Muscle of arm (tissue), 14 donors: ENCODE measurements around the gene ZBTB16. TPM values are rescaled to one million over a fixed set of nuclear protein-coding genes. Genes with fewer than 3 reads are reported as not detected.
A peak's percentile ranks its signal among the peaks of the same experiment; 100 is the strongest.

ENCODE experiments used
- DNase-seq: peaks from one replicate; pipeline ENCODE4 v3.0.0-alpha.2; 2013
- long read RNA-seq, 11 donors: transcript quantifications; one replicate each; lab custom pipeline, GENCODE V29; 2026
- polyA plus RNA-seq, 12 donors: library from polyadenylated mRNA; unstranded; fragments of 120-200 nt; gene quantifications; one replicate each; pipeline ENCODE4 v1.2.1, GENCODE V29; 2013; ENCODE audit not compliant: insufficient read length in 12 of 12

ZBTB16 gene, protein sequence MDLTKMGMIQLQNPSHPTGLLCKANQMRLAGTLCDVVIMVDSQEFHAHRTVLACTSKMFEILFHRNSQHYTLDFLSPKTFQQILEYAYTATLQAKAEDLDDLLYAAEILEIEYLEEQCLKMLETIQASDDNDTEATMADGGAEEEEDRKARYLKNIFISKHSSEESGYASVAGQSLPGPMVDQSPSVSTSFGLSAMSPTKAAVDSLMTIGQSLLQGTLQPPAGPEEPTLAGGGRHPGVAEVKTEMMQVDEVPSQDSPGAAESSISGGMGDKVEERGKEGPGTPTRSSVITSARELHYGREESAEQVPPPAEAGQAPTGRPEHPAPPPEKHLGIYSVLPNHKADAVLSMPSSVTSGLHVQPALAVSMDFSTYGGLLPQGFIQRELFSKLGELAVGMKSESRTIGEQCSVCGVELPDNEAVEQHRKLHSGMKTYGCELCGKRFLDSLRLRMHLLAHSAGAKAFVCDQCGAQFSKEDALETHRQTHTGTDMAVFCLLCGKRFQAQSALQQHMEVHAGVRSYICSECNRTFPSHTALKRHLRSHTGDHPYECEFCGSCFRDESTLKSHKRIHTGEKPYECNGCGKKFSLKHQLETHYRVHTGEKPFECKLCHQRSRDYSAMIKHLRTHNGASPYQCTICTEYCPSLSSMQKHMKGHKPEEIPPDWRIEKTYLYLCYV
- polyA plus RNA-seq = 10 to 100 TPM in 2 of 12 donors, 1 to 10 TPM in 9, not detected in 1; 2.6 to 12.5 (median 6.8) TPM
- long read RNA-seq, donor 1, partial matches to known transcripts = 0 of 2 reads
- long read RNA-seq, donor 1, other reads (novel, unspliced or antisense) = 0 of 2 reads
- long read RNA-seq, donor 2, partial matches to known transcripts = 0 of 2 reads
- long read RNA-seq, donor 2, other reads (novel, unspliced or antisense) = 0 of 2 reads
- long read RNA-seq, donor 3 = 0 reads
- long read RNA-seq, donor 4 = 0 reads
- long read RNA-seq, donor 5 = 0 reads
- long read RNA-seq, donor 6 = 0 reads
- long read RNA-seq, donor 7 = 0 reads
- long read RNA-seq, donor 8, partial matches to known transcripts = 5 of 7 reads
- long read RNA-seq, donor 8, other reads (novel, unspliced or antisense) = 0 of 7 reads
- long read RNA-seq, donor 9, partial matches to known transcripts = 0 of 2 reads
- long read RNA-seq, donor 9, other reads (novel, unspliced or antisense) = 0 of 2 reads
- long read RNA-seq, donor 10, partial matches to known transcripts = 0 of 2 reads
- long read RNA-seq, donor 10, other reads (novel, unspliced or antisense) = 0 of 2 reads
- long read RNA-seq, donor 11, partial matches to known transcripts = 0 of 1 reads
- long read RNA-seq, donor 11, other reads (novel, unspliced or antisense) = 0 of 1 reads

DNA sequence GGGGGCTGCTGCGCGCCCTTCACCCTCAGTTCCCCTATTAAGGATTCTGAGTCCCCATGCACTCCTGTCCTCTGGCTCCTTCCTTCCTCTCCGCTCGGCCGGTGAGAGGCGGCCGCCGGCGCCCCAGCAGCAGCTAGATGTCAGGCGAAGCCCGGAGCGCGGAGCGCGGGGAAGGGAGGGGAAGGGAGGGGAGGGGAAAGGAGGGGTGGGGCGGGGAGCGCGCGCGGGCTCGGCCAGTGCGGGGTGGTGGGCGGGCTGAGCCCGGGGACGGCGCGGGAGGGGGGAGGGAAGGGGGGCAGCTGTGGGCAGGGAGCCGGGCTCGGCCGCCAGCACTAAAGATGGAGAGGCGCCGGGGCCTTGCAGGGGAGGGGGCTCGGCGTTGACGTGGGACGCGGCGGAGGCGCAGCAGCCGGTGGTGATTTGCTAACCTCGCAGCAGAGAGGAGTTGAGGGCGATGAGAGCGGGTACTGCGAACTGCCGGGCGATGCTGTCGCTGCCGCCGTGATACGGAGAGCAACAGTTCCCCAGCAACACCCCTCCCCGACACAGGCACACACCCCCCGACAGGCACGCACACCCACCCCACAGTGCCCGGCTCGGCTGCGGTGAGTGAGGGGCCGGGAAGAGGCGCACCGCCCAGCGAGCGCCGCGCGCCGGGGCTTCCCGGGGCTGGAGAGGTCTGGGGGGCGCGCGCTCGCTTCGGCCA, at the start of gene ZBTB16:
ZBTB16 (plus strand) TSS at position 434 of the 706 bp plus-strand sequence. CDS start 3,590 bp downstream, outside the sequence.
- peak; percentile 85 for DNase-seq

DNA sequence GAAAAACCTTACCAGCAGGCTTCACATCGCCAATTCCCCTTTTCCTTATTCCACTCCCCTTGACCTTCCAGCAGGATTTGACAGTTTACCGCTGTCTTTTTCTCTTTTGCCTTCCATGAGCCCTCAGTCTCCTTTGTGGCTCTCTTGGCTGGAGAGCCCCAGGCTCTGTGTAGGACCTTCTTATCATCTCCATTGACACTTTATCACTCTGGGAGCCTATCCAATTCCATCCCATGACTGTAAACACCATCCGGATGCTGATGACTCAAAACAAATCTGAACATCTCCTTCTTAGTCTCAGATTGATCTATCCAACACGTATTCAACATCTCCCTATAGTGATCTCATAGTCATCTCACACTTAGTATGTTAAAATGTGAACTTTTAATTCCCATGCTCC, 48.6 kb upstream of the ZBTB16 start:
- no peak for DNase-seq

GRCh38 chr11:114011443-114011842, 48.1 kb upstream of the ZBTB16 start:
- DNase-seq = no peak

DNA sequence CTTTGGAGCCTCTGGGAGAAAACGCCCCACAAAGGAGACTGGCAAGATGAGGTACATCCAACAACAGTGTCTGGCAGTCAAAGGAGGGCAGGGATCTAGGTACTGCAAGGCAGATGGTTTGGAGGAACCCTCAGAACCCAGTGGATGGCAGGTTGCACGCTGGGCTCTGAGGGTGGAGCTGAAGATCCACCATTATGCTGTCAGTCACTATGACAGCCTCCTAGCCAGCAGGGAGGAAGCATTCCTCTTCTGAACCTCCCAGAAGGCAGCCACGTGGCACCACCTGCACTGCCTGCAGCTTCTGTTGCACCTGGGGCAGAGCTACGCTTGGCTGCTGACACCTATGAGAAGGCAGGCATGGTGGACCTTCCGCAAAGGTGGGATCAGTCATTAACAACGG, 44.4 kb upstream of the ZBTB16 start:
- no peak for DNase-seq

DNA sequence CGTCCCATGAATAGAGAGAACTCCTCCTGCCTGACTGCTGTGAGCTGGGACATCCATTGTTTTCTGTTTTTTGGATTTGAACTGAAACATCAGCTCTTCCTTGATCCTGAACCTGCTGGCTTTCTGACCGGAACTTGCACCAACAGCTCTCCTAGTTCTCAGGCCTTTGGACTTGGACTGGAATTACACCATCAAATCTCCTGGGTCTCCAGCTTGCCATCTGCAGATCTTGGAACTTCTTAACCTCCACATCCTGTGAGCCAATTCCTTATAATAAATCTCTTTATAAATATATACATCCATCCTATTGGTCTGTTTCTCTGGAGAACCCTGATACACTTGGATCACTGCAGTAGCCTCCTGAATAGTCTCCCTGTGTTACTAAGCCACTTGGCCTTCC, 42.5 kb upstream of the ZBTB16 start:
- peak; percentile 18 for DNase-seq

- DNase-seq = no peak
These were observed 41.8 kb upstream of the ZBTB16 start for GRCh38 chr11:114017723-114018122.

DNA sequence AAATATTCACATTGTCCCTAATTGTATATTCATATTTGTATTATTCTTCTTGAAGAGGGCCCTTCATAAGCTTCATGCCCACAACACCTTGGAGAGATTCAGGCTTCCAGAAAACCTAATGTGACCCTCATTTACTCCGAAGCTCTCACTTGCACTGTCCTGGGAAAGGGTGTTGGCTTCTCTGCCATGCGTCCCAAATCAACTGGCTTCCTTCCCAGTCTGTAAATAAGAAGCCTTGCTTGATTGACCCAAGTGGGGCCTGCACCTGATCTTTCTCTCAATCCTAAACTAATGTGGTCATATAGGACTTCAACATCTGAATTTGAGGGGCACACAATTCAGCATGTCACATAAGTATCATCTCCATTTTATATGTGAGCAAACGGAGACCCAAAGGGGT, 40.5 kb upstream of the ZBTB16 start:
- DNase-seq = no peak

DNA sequence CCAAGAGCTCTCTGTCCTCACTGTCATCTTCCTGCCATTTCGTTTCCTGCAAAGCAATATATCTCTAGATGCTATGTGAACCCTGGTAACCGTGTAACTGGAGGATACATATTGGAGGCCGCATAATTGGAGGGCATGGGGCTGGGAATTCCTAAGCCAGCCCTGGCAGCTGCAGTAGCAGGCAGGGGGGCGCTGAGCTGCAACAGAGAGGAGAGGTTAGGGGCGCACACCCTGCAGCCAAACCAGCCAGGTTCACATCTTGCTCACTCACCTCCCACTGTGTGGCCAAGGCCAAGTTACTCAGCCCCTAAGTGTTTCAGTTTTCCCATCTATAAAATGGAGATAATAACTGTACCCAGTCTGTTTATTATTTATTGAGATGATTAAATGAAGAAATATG, 39.9 kb upstream of the ZBTB16 start:
- no peak for DNase-seq

- DNase-seq = no peak
These were observed 34.1 kb upstream of the ZBTB16 start for GRCh38 chr11:114025329-114025907.

GRCh38 chr11:114026355-114026754, 33.2 kb upstream of the ZBTB16 start:
- no peak for DNase-seq

GRCh38 chr11:114027391-114027790, 32.1 kb upstream of the ZBTB16 start:
- no peak for DNase-seq

DNA sequence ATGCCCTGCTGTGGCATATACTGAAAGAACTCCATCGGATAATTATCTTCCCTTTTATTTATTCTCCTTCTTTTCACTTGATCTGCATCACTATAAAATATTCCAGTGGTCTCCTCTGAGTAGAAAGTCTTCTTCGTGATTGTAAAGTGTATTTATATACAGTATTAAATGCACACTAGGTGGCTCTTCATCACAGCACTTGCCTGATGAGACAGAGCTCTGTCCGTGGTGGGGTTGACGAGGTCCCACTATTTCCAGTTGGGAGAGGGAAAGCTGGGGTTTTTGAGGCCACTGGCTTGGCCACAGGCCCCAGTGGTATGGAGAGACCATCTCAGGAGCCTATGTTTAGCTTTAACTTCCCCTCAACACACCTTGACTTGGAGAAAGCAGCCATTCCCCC, 31.6 kb upstream of the ZBTB16 start:
- DNase-seq = no peak

DNA sequence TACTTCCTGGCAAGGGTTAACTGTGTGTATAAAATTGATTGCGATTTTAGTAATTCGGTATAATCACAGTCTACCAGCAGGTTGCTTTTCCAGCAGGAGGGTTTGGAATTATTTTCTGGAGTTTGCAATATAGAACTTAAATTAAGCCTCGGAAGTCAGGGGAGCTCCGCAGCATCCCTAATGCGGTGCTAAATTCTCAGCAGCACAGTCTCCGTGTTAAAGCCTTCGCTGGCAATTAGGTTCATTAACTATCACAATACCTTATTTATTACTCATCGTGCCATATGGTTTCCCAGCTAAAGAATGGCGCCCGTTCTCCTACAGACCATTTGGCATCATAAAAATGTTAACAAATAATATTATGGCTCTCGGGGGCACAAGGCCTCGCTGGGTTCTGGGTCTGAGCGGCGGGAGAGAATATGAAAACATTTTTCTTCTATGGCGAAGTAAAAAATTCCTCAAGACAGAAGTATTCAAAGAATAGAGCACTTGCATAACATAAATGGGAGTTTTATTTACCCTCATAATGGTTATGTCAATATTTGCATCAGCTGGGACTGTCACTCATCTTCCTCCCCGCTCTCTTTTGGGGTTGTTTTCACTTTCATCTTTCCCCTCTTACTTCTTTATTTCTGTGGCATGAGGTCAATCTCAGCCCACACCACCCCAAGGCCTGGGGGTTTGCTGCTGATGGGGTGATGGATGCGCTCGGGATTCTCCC, 28.1 kb upstream of the ZBTB16 start:
- DNase-seq = no peak

- DNase-seq = no peak
These were observed 27.6 kb upstream of the ZBTB16 start for GRCh38 chr11:114031967-114032320.

DNA sequence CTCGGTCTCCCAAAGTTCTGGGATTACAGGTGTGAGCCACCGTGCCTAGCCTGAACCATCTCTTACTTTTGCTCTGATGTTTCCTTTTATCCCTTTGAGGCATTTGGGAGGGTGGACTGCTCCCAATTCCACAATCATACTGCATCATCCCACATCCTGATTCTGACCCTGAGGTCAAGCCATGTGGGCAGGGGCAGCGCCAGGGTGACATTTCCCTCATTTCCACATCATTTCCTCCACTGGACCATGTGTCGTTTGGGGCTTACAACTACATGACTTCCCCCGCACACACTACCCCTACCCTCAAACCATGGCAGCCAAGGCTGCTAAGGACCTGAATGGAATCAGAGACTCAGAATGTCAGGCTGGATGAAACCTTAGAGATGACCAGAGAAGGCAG, 26.4 kb upstream of the ZBTB16 start:
- no peak for DNase-seq

- DNase-seq = no peak
These were observed 25.9 kb upstream of the ZBTB16 start for GRCh38 chr11:114033572-114033971.

- DNase-seq = no peak
These were observed 24.6 kb upstream of the ZBTB16 start for GRCh38 chr11:114034956-114035355.

DNA sequence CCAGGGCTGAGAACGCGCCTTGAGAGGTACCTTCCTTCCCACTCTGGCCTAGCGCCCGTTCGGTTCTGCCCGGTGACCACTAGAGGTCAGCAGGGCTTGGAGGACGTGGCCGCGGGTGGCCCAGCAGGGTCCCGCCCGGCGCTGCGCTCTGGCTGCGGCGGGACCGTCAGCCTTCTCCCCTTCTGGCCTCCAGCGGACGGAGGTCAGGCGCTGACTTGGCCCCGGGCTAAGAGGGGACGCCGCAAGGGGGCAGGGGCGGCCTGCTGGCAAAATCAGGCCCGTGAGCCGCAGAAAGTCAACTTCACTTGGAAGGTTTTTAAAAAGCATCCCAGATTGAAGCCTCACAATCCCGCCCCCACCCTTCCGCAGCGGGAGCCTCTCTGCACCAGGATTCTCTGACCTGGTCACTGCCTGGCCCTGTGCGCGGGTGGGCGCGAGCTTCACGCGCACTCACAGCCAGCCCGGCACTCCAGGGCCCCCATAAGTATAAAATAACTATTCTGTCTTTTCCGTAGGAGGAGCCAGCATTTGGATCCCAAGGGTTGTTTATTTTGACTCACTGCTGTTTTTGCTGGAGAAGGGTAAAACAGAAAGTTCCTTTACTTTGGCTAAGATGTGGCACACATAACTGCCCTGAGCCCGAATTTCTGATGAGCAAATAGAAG, 23.2 kb upstream of the ZBTB16 start:
- peak; percentile 75 for DNase-seq

GRCh38 chr11:114036958-114037357, 22.6 kb upstream of the ZBTB16 start:
- DNase-seq = no peak

DNA sequence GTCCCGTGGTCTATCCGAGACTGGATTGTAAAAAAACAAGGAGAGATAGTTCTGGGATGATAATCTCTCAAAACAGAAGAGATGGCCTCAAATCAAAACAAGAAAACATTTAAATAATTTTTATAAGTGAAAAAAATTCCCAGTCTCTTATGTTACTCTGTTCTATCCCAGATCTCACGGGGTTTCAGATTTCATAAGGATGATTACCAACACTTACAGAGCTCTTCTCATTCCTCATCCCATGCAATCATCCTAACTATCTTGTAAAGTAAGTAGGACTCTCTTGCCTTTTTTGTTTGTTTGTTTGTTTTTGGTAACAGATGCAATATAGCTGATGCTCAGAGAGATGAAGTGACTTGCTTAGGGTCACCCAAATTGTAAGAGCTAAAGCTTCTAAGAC, 20.0 kb upstream of the ZBTB16 start:
- no peak for DNase-seq
